PC-3 (cell line): ENCODE results near the gene INSL3. TPM values are rescaled to one million over a fixed set of nuclear protein-coding genes. Genes with fewer than 3 reads are reported as not detected.

ENCODE experiments used
- ATAC-seq: fragments of 200-7000 bp; cut with Tn5 transposase; 2 replicates; pipeline ENCODE4 v1.9.1; 2020; ENCODE audit warnings: mild to moderate bottlenecking, moderate library complexity
- BruUV-seq: library from RNA; stranded (reverse); fragments of 400-500 nt; replicated peaks from 2 replicates; lab custom pipeline; 2021; lab: Mats Ljungman, UMichigan
- CTCF ChIA-PET: fragments of 300-600 bp; sonication (Branson Sonifier 250); formaldehyde crosslinking; loops from one replicate; lab custom pipeline; 2022; ENCODE audit warnings: antibody characterized with exemption; lab: Charles Lee
- POLR2A ChIA-PET: fragments of 300-600 bp; sonication (Branson Sonifier 250); formaldehyde crosslinking; loops from one replicate; lab custom pipeline; 2022; ENCODE audit warnings: antibody characterized with exemption; ENCODE audit not compliant: unreplicated experiment; lab: Charles Lee
- DNase-seq: peaks from one replicate; pipeline ENCODE4 v3.0.0-alpha.2; 2015
- H2AFZ ChIP-seq: fragments of 300-600 bp; sonication (generic); 2 replicates; pipeline ENCODE4 v1.6.0; 2016; ENCODE audit warnings: antibody characterized with exemption, low read length
- H3F3A ChIP-seq: fragments of 300-600 bp; sonication (generic); one replicate; pipeline ENCODE4 v1.6.0; 2017; ENCODE audit warnings: antibody characterized with exemption, low read length, control low read depth, mild to moderate bottlenecking; ENCODE audit not compliant: unreplicated experiment
- H3K27ac ChIP-seq: fragments of 300-600 bp; sonication (generic); 2 replicates; pipeline ENCODE4 v1.5.1; 2016; ENCODE audit warnings: mild to moderate bottlenecking, low read length
- H3K27me3 ChIP-seq: fragments of 300-600 bp; sonication (generic); 2 replicates; pipeline ENCODE4 v1.6.1; 2016; ENCODE audit warnings: low read length, mixed read lengths
- H3K36me3 ChIP-seq: fragments of 300-600 bp; sonication (generic); 2 replicates; pipeline ENCODE4 v1.6.1; 2016; ENCODE audit warnings: low read depth, mixed run types, low read length, mixed read lengths
- H3K4me1 ChIP-seq: fragments of 300-600 bp; sonication (generic); 2 replicates; pipeline ENCODE4 v1.5.1; 2016; ENCODE audit warnings: low read length; ENCODE audit not compliant: insufficient read depth
- H3K4me2 ChIP-seq: fragments of 300-600 bp; sonication (generic); 2 replicates; pipeline ENCODE4 v1.6.0; 2016; ENCODE audit warnings: low read length
- H3K4me3 ChIP-seq: fragments of 300-600 bp; sonication (generic); 2 replicates; pipeline ENCODE4 v1.5.1; 2016; ENCODE audit warnings: mild to moderate bottlenecking, low read length, mixed read lengths
- H3K79me2 ChIP-seq: fragments of 300-600 bp; sonication (generic); 2 replicates; pipeline ENCODE4 v1.6.1; 2017; ENCODE audit warnings: low read length, mixed read lengths
- H3K9ac ChIP-seq: fragments of 300-600 bp; sonication (generic); 2 replicates; pipeline ENCODE4 v1.6.0; 2016; ENCODE audit warnings: mild to moderate bottlenecking, low read length
- H3K9me2 ChIP-seq: fragments of 300-600 bp; sonication (generic); replicated peaks from 2 replicates; pipeline ENCODE4 v1.6.1; 2016; ENCODE audit warnings: mixed run types, low read length, mixed read lengths
- H3K9me3 ChIP-seq: fragments of 300-600 bp; sonication (generic); 2 replicates; pipeline ENCODE4 v1.6.1; 2016; ENCODE audit warnings: low read length, mixed read lengths
- H4K20me1 ChIP-seq: fragments of 300-600 bp; sonication (generic); 2 replicates; pipeline ENCODE4 v1.6.1; 2016; ENCODE audit warnings: low read length, mixed read lengths
- CTCF ChIP-seq: fragments of 300-600 bp; sonication (generic); conservative IDR thresholded peaks from 2 replicates; pipeline ENCODE4 v1.5.1; 2017; ENCODE audit warnings: antibody characterized with exemption, low read depth, mild to moderate bottlenecking, low read length
- EZH2 ChIP-seq: fragments of 300-600 bp; sonication (generic); IDR thresholded peaks from one replicate; pipeline ENCODE4 v1.6.1; 2017; ENCODE audit warnings: antibody characterized with exemption, mild to moderate bottlenecking, low read length; ENCODE audit not compliant: unreplicated experiment
- EZH2phosphoT487 ChIP-seq: fragments of 300-600 bp; sonication (generic); IDR thresholded peaks from 2 replicates; pipeline ENCODE4 v1.6.1; 2018; ENCODE audit warnings: mild to moderate bottlenecking, antibody characterized with exemption, low read length, borderline replicate concordance
- intact Hi-C: fragments of 100-400 bp; cut with micrococcal nuclease; formaldehyde crosslinking; loops from 2 replicates; pipeline ENCODE4 v1.9.0; 2023
- total RNA-seq: library from RNA; depleted of rRNA; stranded (reverse); fragments of >200 nt; gene quantifications from 2 replicates; pipeline ENCODE4 v1.2.3, GENCODE V29; 2014

Gene INSL3
- total RNA-seq, 1 experiment from 2014 or later = not detected

GRCh38 chr19:17862711-17863519 is 41.6 kb upstream of the INSL3 start:
- ATAC-seq (no peak), DNase-seq (no peak)
- Histone ChIP-seq H3K4me3 (0 out of 2 replicates have a peak overlapping the region, but pooled peaks have one; percentile 87), H3F3A (peaks cover 39% of the 10 kb centered on the region), H2AFZ (no peak overlapping the region), H3K4me1 (peaks cover 24% of the 10 kb centered on the region), H4K20me1 (peaks cover 50% of the 10 kb centered on the region), H3K4me2 (no peak overlapping the region), H3K27ac (no peak overlapping the region), H3K9ac (no peak overlapping the region), H3K9me2 (no peaks in the 10 kb centered on the region), H3K79me2 (peaks cover 30% of the 10 kb centered on the region), H3K9me3 (no peaks in the 10 kb centered on the region), H3K27me3 (no peaks in the 10 kb centered on the region), H3K36me3 (peaks cover 47% of the 10 kb centered on the region)
- CTCF ChIA-PET = no interaction called here
- BruUV-seq = no TSS peak
- TF ChIP-seq EZH2phosphoT487 (no peak), CTCF (no peak), EZH2 (no peak)
- intact Hi-C loops = no loop called here
- POLR2A ChIA-PET = no interaction called here

GRCh38 chr19:17861542-17862402 is 40.5 kb upstream of the INSL3 start:
- no TSS peak for BruUV-seq
- peak overlapping the region; percentile 100 for H3K4me2 ChIP-seq
- H3K79me2 ChIP-seq = peaks cover 30% of the 10 kb centered on the region
- intact Hi-C loops = no loop called here
- CTCF ChIA-PET = interaction anchor here (0.6 kb wide), 1 partner anchor 60 kb away, joined by 4 read pairs; no protein-coding TSS in a partner anchor
- TF ChIP-seq CTCF (no peak), EZH2phosphoT487 (no peak), EZH2 (no peak)
- peaks cover 24% of the 10 kb centered on the region for H3K4me1 ChIP-seq
- H2AFZ ChIP-seq = no peak overlapping the region
- ATAC-seq (no peak), DNase-seq (no peak)
- H3K9ac ChIP-seq = peak overlapping the region; percentile 98
- no peaks in the 10 kb centered on the region for H3K9me2 ChIP-seq
- peaks cover 39% of the 10 kb centered on the region for H3F3A ChIP-seq
- H4K20me1 ChIP-seq = peaks cover 50% of the 10 kb centered on the region
- POLR2A ChIA-PET = no interaction called here
- H3K4me3 ChIP-seq = peak overlapping the region; percentile 87
- no peaks in the 10 kb centered on the region for H3K27me3 ChIP-seq
- H3K27ac ChIP-seq = no peak overlapping the region
- peaks cover 47% of the 10 kb centered on the region for H3K36me3 ChIP-seq
- no peaks in the 10 kb centered on the region for H3K9me3 ChIP-seq
